Measurements from ENCODE around the gene DOCK3.
"Not testable (repeated sequence)": the region's sequence is repeated elsewhere in the genome, so short reads cannot be mapped to it uniquely, and the experiment has no call there.

Gene DOCK3

DNA sequence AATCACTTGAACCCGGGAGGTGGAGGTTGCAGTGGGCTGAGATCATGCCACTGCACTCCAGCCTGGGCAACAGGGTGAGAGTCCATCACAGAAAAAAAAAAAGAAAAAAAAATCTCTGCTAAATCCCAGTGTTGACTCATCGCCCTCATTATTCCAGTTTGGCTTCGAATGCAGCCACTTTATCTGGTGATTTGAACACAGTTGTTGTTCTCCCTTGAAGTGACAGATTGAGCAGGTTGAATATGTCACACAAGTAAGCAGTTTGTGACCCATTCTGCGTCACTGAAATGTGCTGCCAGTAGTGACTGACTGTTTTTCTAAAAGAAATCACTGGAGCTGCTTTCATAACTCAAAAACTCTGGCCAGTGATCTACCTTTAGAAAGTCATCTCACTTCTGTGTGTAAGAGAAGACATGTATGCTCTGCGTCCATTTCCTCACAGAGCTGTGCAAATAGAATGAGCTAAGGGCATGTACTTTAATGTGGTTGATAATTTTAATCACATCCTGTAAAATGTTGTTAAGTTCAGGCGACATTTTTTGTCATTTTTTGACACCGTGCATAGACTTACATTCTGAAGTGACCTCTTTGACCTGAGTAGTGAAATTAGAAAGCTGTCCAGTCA, 12.5 kb downstream of the DOCK3 start:
- FAIRE-seq = no peak

DNA sequence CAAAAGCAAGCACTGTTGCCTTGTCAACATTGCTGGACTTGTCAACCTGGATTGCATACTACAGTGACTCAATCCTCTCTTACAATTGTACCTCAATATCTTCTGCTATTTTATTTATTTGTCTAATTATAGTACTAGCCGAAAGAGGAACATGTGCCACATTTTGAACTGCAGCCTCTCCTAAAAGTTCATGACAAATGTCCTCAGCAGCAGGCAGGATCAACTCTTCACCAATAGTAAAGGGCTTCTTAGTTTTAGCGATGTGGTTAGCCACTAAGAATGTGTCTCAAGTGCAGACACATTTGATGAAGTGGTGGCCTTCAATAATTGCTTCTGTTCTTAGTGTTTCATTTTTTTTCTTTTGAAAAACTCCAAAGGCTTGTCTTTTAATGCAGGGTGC, 13.2 kb downstream of the DOCK3 start:
- no peak for FAIRE-seq

DNA sequence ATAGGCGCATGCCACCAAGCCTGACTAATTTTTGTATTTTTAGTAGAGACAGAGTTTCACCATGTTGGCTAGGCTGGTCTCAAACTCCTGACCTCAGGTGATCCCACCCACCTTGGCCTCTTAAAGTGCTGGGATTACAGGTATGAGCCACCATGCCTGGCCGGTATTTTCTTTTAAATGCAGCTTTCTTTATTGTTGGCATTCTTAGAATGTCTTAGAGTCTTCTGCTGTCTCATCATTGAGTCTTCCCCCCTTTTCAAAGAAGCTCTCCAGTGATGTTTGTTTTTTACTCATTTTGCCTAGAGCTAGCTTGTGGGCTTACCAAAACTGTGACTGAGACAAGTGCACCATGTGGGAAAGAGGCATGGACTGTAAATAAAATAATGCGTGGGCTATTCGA, 13.9 kb downstream of the DOCK3 start:
- not testable (repeated sequence) for FAIRE-seq

DNA sequence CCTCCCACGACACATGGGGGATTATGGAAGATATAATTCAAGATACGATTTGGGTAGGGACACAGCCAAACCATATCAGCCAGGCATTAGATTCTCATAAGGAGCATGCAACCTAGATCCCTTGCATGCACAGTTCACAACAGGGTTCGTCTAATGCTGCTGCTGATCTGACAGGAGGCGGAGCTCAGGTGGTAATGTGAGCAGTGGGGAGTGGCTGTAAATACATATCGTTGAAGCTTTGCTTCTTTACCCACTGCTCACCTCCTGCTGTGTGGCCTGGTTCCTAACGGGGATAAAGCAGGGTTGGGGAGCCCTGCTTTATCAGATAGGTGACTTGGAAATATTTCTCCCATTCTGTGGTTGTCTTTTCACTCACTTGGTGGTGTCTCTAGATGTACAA, 14.8 kb downstream of the DOCK3 start:
- FAIRE-seq = no peak

DNA sequence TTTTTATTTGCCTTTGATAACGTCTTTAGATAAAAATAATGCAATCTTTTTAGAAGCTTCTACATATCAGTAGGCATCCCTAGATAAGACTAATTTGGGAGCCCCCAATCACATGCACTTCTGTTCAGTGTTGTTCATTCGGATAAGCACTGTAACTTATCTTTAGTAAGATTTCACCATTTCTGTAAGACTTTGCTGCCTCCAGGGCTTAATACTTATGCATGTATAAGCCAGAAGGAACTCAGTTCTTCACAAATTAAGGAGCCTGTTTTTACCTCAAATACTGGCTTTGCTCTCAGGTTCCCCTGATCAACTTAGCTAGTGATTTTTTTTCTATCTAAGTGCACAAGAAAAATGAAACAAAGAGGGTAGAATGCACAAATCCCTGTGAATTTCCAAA, 20.3 kb downstream of the DOCK3 start:
- no peak for FAIRE-seq

DNA sequence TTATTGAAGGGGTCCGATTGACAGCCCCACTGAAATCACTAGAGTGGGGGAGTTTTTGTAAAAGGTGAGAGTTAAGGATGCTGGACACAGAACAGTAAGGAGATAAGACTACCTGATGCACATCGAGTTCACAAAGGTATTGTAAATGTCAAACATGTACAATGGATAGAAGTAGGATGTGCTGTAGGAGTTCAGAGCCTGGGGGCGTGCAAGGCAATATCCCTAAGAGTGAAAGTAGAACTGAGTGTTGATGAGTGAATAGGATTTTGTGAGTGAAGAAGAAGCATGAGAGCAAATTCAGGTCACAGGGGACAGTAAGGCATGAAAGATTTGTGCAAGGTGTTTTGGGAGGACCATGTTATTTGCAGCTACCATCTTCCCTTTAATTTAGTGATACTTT, 21.5 kb downstream of the DOCK3 start:
- no peak for FAIRE-seq

DNA sequence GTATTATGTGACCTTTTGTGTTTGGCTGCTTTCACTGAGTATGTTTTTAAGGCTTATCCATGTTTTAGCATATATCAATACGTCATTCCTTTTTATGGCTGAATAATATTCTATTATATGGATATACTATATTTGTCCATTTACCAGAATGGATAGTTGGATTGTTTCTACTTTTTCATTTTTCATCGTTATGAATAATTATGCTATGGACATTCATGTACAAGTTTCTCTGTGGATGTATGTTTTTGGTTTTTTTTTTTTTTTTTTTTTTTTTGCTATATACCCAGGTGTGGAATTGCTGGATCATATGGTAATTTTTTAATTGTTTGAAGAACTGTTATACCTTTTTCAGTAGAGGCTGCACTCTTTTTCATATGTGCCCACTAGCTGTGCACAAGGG, 23.5 kb downstream of the DOCK3 start:
- no peak for FAIRE-seq

DNA sequence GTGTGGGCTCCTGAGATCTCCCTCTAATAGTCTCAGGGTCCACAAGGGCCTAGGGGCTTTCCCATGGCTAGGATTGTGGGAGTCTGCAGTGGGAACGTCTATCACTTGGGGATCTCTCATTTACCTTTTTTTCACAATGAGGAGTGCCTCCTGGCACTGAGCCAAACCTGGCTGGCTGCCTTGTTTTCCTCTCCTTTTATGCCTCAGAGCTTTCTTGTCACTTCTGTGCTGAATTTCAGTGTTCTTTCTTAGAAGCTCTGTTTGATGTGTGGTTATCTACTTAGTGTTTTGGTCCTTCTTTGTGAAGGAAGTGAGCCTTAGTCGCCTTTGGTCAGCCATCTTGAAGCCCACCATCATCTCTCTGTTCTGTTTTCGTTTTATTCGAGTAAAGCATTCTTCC, 33.9 kb downstream of the DOCK3 start:
- no peak for FAIRE-seq

DNA sequence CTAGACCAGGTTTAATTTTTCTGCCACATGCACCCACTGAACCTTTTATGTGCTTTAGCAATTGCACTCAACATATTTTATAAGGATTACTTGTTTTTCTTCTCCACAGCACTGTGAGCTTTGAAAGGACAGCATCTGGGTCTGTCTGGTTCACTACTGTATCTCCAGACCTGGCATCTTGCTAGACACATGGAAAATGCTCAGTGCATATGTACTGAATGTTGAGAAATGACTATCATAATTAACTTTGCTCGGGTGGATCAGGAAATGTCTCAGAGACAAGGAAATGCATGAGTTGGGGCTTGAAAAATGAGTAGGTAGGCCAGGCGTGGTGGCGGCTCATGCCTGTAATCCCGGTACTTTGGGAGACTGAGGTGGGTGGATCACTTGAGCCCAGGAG, 40.2 kb downstream of the DOCK3 start:
- FAIRE-seq = no peak

DNA sequence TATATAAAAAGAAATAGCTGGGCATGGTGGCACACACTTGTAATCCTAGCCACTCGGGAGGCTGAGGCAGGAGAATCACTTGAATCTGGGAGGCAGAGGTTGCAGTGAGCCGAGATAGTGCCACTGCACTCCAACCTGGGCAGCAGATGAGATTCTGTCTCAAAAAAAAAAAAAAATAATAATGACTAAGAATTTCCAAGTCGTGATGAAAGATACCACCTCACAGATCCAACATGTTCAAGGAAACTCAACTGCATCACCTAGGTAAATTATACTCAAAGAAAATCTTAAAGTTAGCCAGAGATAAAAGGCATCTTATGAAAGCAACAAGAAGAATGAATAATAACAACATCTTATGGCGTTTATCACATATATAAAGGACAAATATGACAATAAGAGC, 50.1 kb downstream of the DOCK3 start:
- FAIRE-seq = no peak

DNA sequence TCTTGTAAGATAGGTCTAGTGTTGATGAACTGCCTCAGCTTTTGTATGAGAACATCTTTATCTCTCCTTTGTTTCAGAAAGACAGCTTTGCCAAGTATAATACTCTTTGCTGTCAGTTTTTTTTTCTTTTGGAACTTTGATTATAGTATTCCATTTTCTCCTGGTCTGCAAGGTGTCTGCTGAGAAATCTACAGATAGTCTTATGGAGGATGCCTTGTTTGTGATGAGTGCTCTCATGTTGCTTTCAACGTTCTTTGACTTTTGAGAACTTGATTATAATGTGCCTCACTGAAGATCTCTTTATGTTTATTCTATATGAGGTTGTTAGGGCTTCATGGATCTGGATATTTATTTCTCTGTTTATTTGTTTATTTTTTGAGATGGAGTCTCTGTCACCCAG, 60.3 kb downstream of the DOCK3 start:
- no peak for FAIRE-seq

DNA sequence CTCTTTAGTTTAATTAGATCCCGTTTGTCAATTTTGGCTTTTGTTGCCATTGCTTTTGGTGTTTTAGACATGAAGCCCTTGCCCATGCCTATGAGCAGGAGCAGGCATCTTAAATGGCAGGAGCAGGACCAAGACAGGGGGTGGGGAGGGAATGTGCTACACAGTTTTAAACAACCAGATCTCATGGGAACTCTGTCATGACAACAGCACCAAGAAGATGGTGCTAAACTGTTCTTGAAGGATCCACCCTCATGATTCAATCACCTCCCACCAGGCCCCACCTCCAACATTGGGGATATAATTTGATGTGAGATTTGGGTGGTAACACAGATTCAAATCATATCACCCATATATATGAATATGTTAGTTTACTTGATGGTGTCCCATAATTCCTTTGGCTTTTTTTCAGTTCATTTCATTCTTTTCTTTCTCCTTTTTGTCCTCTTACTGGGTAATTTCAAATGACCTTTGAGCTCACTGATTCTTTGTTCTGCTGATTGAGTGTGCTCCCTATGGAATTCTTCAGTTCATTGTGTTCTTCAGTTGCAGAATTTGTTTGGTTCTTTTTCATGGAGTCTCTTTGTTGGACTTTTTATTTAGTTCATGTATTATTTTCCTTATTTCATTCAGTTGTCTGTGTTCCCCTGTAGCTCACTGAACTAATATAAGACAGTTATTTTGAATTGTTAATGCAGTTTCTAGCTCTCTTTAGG, 62.6 kb downstream of the DOCK3 start:
- no peak for FAIRE-seq

DNA sequence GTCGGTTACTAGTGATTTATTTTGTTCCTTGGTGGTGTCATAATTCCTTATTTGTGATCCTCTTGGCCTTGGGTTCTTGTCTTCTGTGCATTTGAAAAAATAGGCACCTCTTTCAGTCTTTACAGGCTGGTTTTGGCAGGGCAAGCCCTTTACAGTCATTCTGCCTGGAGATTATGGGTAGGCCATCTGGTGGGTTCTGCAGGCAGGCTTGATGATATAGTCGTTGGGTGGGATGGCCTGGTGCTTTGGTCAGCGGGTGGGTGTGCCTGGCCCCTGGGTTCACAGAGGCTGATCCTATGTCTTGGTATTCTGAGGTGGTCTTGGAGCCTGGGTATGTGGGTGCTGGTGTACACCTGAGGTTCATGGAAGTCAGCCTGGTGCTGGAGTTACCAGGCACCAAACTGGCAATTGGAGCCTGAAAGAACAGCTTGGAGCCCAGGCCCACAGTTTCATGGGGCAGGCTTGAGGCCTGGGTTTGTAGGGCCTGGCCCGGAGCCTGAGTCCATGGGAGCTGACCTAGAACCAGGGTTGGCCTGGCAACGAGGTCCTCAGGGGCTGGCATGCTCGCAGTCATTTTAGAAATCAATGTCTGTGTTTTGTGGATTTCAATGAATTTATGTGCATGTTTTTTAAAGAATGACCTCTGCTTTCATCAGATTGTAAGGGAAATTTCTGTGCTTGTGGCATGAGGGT, 63.3 kb downstream of the DOCK3 start:
- FAIRE-seq = no peak

DNA sequence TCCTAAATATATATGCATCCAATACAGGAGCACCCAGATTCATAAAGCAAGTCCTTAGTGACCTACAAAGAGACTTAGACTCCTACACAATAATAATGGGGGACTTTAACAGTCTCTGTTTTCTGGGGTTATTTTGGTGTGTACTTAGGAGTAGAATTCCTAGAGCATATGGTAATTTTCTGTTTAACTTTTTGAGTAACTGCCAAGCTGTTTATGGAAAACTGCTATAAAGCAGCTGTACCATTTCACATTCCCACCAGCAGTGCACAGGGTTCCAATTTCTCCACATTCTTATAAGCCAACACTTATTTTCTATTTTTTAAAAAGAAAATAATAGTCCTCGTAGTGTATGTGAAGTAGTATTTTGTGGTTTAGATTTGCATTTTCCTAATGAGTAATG, 68.9 kb downstream of the DOCK3 start:
- FAIRE-seq = no peak

DNA sequence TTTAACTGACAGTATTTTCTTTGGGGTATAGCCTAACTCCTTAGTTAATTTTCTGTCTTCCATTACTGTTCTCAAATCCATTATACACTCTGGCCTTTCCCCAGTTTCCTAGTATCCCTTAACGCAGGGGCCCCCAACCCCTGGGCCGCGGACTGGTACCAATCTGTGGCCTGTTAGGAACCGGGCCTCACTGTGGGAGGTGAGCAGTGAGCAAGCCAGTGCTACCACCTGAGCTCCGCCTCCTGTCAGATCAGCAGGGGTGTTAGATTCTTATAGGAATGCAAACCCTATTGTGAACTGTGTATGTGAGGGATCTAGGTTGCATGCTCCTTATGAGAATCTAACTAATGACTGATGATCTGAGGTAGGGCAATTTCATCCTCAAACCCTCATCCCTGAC, 75.1 kb downstream of the DOCK3 start:
- no peak for FAIRE-seq

DNA sequence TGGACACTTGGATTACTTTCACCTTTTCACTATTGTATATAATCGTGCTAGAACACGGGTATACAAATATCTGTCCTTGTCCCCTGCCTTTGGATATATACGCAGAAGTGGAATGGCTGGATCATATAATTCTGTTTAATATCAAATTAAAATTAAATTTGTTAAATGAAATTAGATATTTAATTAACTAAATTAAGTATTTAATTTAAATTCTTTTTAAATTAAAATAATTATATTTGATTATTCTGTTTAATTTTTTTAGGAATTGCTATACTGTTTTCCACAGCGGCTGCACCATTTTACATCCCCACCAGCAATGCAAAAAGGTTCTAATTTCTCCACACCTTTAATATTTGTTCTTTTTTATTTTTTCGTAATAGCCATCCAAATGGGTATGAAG, 84.3 kb downstream of the DOCK3 start:
- FAIRE-seq = no peak

DNA sequence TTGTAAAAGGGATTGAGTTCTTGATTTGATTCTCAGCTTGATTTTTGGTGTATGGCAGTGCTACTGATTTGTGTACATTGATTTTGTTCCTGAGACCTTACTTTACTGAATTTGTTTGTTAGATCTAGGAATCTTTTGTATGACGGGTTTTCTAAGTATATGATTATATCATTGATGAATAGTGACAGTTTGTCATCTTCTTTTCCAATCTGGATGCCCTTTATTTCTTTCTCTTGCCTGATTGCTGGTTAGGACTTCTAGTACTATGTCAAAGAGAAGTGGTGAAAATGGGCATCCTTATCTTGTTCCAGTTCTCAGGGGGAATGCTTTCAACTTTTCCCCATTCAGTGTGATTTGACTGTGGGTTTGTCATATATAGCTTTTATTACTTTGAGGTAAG, 103.0 kb downstream of the DOCK3 start:
- FAIRE-seq = no peak

DNA sequence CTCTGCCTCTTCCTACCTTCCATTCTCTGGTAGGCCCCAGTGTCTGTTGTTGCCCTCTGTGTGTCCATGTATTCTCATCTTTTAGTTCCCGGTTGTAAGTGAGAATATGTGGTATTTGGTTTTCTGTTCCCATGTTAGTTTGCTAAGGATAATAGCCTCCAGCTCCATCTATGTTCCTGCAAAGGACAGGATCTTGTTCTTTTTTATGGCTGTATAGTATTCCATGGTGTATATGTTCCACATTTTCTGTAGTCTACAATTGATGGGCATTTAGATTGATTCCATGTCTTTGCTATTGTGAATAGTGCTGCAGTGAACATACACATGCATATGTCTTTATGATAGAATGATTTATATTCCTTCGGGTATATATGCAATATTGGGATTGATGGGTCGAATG, 107.0 kb downstream of the DOCK3 start:
- FAIRE-seq = not testable (repeated sequence)

DNA sequence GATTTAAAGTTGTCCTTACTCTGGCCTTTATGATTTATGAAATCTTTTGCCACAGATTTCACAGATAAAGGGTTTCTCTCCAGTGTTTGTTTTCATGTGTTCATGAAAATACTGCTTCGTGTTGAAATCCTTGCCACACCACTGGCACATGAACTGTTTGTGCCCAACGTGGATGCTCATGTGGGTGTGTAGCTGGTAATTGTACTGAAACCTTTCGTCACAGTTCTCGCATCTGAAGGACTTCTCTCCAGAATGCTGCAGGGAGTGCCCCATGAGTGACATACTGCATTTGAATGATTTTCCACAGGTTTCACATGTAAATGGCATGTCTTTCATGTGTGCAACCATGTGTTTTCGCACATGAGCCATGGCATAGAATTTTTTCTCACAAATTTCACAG, 111.9 kb downstream of the DOCK3 start:
- FAIRE-seq = no peak

DNA sequence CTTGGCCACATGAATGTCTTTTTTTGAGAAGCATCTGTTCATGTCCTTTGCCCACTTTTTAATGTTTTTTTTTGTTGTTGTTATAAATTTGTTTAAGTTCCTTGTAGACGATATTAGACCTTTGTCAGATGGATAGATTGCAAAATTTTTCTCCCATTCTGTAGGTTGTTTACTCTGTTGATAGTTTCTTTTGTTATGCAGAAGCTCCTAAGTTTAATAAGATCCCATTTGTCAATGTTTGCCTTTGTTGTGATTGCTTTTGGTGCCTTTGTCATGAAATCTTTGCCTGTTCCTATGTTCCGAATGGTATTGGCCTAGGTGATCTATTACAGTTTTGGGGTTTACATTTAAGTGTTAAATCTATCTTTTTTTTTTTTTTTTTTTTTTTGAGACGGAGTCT, 116.2 kb downstream of the DOCK3 start:
- FAIRE-seq = not testable (repeated sequence)

DNA sequence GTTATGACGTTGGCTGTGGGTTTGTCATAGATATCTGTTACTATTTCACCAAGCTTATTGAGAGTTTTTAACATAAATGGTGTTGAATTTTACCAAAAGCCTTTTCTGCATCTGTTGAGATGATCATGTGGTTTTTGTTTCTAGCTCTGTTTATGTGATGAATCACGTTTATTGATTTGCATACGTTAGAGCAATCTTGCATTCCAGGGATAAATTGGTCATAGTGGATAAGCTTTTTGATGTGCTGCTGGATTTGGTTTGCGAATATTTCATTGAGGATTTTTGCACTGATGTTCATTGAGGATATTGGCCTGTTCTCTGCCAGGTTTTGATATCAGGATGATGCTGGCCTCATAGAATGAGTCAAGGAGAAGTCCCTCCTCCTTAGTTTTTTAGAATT, 117.8 kb downstream of the DOCK3 start:
- FAIRE-seq = no peak

DNA sequence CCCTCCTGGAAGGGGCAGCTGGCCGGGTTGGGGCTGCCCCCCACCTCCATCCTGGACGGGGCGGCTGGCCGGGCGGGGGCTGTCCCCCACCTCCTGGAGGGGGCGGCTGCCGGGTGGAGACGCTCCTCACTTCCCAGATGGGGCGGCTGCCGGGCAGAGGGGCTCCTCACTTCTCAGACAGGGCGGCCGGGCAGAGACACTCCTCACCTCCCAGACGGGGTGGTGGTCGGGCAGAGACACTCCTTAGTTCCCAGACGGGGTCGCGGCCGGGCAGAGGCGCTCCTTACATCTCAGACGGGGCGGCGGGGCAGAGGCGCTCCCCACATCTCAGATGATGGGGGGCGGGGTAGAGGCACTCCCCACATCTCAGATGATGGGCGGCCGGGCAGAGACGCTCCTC, 129.1 kb downstream of the DOCK3 start:
- not testable (repeated sequence) for FAIRE-seq

DNA sequence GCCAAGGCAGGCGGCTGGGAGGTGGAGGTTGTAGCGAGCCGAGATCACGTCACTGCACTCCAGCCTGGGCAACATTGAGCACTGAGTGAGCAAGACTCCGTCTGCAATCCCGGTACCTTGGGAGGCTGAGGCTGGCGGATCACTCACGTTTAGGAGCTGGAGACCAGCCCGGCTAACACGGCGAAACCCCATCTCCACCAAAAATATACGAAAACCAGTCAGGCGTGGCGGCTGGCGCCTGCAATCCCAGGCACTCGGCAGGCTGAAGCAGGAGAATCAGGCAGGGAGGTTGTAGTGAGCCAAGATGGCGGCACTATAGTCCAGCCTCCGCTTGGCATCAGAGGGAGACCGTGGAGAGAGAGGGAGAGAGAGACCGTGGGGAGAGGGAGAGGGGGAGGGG, 129.6 kb downstream of the DOCK3 start:
- FAIRE-seq = not testable (repeated sequence)

DNA sequence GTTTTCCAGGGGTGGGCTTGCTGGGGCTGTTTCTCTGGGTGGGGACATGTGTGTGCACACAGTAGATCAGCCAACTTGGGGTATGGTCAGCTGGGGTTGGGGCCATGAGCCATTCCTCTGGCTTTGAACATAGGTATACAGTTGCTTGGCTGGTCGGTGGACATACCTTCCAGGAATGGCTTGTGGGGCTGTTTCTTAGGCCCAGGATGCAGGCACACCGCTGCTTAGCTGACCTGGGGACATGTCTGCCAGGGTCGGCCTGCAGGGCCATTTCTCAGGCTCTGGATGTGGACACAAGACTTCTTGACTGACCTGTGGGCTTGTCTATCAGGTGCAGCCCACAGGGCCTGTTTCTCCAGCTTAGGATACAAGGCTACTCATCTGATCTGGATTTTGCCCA, 130.6 kb downstream of the DOCK3 start:
- FAIRE-seq = no peak

DNA sequence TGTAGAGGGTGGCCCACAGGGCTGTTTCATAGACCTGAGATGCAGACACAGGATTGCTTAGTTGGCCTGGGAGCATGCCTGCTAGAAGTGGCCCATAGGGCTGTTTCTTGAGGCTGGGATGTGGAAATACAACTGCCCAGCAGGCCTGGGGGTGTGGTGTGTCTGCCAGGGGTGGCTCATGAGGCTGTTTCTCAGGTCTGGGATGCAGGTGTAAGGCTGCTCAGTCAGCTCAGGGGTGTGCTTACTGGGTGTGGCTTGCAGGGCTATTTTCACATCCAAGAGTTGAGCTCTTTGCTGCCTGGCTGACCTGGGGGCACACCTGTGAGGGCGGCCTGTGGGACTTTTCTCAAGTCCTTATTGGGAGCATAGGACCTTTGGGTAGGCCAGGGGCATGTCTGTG, 131.3 kb downstream of the DOCK3 start:
- FAIRE-seq = no peak

Measured in TTC549 (cell line).